Fibroblast of pulmonary artery (primary cell): ENCODE data around the gene PSMC4.
A peak's percentile ranks its signal among the peaks of the same experiment; 100 is the strongest.

Experiments
- DNase-seq: peaks from one replicate; pipeline ENCODE4 v3.0.0-alpha.2; 2010; ENCODE audit warnings: low read depth
- H3K4me3 ChIP-seq: replicated peaks from 2 replicates; pipeline ENCODE4 v1.5.1; 2011; ENCODE audit warnings: low read depth, mild to moderate bottlenecking, control low read depth, low read length, moderate library complexity
- TF ChIP-seq, protein P1 (sequence below): IDR thresholded peaks from 2 replicates; pipeline ENCODE4 v1.5.1; 2011; ENCODE audit warnings: mild to moderate bottlenecking, control low read depth, low read length, inconsistent platforms; ENCODE audit errors: missing control alignments

Gene PSMC4

DNA sequence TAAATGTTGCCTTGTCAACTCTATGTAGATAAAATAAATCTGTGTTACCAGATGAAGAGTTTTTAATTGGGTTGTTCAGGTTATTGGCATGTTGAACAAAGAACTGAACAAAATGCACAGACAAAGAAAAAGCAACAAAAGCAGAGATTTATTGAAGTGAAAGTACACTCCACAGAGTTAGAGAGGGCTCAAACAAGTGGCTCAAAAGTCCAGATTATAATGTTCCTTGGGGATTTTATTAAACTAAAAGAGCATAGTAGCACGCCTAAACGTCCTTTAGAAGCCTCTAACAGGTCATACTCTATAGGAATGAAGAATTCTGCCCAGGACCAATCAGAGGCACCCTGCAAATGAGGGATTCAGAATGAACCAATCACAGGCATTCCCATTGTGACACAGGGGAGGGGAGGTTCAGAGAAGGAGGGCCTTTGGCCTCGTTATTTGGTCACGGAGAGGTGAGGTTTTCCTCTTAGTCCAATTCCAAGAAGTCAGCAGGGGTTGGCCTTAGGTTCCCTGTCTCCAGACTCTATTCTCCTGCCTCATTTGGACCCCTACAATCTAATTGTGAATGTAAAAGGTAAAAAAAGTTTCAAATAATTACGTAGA is 12.8 kb downstream of the PSMC4 start:
- no peak overlapping the region for H3K4me3 ChIP-seq
- no peak for DNase-seq
- TF ChIP-seq, protein P1, sequence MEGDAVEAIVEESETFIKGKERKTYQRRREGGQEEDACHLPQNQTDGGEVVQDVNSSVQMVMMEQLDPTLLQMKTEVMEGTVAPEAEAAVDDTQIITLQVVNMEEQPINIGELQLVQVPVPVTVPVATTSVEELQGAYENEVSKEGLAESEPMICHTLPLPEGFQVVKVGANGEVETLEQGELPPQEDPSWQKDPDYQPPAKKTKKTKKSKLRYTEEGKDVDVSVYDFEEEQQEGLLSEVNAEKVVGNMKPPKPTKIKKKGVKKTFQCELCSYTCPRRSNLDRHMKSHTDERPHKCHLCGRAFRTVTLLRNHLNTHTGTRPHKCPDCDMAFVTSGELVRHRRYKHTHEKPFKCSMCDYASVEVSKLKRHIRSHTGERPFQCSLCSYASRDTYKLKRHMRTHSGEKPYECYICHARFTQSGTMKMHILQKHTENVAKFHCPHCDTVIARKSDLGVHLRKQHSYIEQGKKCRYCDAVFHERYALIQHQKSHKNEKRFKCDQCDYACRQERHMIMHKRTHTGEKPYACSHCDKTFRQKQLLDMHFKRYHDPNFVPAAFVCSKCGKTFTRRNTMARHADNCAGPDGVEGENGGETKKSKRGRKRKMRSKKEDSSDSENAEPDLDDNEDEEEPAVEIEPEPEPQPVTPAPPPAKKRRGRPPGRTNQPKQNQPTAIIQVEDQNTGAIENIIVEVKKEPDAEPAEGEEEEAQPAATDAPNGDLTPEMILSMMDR = no peak

DNA sequence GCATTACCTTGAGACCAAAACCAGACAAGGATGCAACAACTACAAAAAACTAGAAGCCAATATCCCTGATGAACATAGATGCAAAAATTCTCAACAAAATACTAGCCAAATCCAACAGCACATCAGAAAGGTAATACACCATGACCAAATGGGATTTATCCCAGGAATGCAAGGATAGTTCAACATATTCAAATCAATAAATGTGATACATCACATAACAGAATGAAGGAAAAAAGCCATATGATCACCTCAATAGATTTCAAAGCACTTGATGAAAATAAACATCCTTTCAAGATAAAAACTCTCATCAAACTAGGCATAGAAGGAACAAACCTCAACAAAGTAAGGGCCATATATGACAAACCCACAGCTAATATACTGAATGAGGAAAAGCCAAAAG is 15.7 kb downstream of the PSMC4 start:
- TF ChIP-seq, protein P1 = no peak
- H3K4me3 ChIP-seq = no peak overlapping the region
- DNase-seq = no peak

DNA sequence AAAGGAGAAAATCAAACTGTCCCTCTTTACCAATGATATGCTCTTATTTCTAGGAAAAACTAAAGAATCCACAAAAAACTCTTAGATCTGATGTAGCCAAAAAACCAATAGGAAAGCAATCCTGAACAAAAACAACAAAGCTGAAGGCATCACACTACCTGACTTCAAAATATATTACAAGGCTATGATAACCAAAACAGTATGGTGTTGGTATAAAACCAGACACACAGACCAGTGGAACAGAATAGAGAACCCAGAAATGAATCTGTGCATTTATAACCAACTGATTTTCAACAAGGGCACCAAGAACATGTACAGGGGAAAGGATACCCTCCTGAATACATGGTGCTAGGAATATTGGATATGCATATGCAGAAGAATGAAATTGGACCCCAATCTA is 16.2 kb downstream of the PSMC4 start:
- H3K4me3 ChIP-seq = no peak overlapping the region
- no peak for DNase-seq

DNA sequence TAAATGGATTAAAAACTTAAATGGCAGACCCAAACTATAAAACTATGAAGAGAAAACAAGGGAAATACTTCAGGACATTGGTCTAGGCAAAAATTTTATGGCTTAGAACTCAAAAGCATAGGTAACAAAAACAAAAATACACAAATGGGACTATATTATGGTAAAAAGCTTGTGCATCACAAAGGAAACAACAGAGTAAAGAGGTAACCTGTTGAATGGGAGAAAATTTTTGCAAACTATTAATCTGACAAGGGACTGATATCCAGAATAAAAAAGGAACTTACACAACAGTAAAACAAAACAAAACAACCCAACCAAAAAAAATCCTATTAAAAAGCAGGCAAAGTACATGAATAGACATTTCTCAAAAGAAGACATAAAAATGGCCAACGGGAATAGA is 16.6 kb downstream of the PSMC4 start:
- TF ChIP-seq, protein P1 = no peak
- no peak overlapping the region for H3K4me3 ChIP-seq
- DNase-seq = no peak

More for the DNA sequence above, 16.2 kb downstream of the PSMC4 start:
- TF ChIP-seq, protein P1 = no peak

DNA sequence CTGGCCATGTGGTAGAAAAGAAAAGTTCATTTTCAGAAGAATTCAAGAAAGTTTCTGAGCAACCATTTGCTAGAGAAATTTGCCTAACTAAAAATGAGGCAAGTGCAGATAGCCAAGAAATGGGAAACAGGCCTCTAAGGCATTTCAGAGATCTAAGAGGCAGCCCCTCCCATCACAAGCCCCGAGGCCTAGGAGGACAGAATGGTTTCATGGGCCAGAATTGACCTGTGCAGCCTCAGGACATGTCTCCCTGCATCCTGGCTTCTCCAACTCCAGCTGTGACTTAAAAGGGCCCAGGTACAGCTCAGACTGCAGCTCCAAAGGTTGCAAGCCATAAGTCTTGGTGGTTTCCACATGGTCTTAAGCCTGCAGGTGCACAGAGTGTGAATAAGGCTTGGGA is 22.6 kb downstream of the PSMC4 start:
- no peak for DNase-seq
- no peak overlapping the region for H3K4me3 ChIP-seq
- TF ChIP-seq, protein P1 = no peak

DNA sequence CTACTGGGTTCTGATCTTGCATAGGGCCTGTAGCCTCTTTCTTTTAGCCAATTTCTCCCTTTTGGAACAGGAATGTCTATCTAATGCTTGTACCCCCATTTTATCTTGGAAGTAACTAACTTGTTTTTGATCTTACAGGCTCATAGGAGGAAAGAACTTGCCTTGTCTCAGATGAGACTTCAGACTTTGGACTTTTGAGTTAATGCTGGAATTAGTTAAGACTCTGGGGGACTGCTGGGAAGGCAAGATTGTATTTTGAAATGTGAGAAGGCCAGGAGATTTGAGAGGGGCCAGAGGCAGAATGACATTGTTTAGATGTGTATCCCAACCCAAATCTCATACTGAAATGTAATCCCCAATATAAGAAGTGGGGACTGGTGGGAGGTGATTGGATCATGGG is 23.4 kb downstream of the PSMC4 start:
- TF ChIP-seq, protein P1 = no peak
- no peak overlapping the region for H3K4me3 ChIP-seq
- no peak for DNase-seq

DNA sequence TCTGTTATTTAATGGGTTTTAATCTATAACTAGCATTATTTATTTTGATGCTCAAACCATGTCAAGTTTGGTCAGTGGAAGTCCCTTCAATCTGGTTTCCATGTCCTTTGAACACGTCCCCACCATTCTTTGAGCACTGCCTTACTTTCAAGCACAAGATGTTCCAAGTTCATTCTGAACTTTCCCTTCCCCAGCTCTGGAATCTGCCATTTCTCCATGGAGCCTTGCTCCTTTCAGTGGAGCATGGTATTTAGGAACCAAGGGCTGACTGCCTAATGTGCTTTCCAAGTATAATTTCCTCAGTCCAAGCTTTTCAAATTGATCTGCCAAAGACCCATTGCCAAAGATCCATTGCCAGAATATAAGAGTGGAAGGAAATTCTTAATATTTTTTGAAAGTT is 24.8 kb downstream of the PSMC4 start:
- peak overlapping the region; percentile 90 for H3K4me3 ChIP-seq
- no peak for DNase-seq
- TF ChIP-seq, protein P1 = no peak
